Mesenchymal stem cell (in vitro differentiated cells and primary cell): ENCODE results near the gene DDAH1.

Experiments
- DNase-seq: peaks from one replicate; pipeline ENCODE4 v3.0.0-alpha.2; 2013
- H2AFZ ChIP-seq: one replicate; pipeline ENCODE4 v1.6.1; 2013; ENCODE audit warnings: low read depth, mild to moderate bottlenecking, control low read depth, inconsistent platforms, low read length, moderate library complexity
- H2AK5ac ChIP-seq: 2 replicates; pipeline ENCODE4 v1.6.1; 2013; ENCODE audit warnings: low read length, moderate library complexity, mild to moderate bottlenecking, inconsistent platforms; ENCODE audit not compliant: severe bottlenecking
- H2BK120ac ChIP-seq: one replicate; pipeline ENCODE4 v1.6.1; 2013; ENCODE audit warnings: low read depth, mild to moderate bottlenecking, inconsistent platforms, low read length, moderate library complexity
- H2BK12ac ChIP-seq, 2 experiments: one replicate each; pipeline ENCODE4 v1.6.1; 2013; ENCODE audit warnings: inconsistent platforms in 2 of 2, low read length in 2 of 2, mild to moderate bottlenecking in 2 of 2, moderate library complexity in 2 of 2, control low read depth in 1 of 2
- H2BK15ac ChIP-seq: one replicate; pipeline ENCODE4 v1.6.1; 2013; ENCODE audit warnings: mild to moderate bottlenecking, low read depth, inconsistent platforms; ENCODE audit not compliant: poor library complexity, severe bottlenecking
- H2BK5ac ChIP-seq: 2 replicates; pipeline ENCODE4 v1.6.1; 2013; ENCODE audit warnings: low read depth, mild to moderate bottlenecking, low read length, control low read depth, inconsistent platforms; ENCODE audit not compliant: poor library complexity, severe bottlenecking
- H3K14ac ChIP-seq, 2 experiments: one replicate each; pipeline ENCODE4 v1.6.1; 2013; ENCODE audit warnings: inconsistent platforms in 2 of 2, low read length in 2 of 2, control low read depth in 1 of 2, mild to moderate bottlenecking in 1 of 2, moderate library complexity in 1 of 2
- H3K18ac ChIP-seq, 2 experiments: one replicate each; pipeline ENCODE4 v1.6.1; 2013; ENCODE audit warnings: inconsistent platforms in 2 of 2, low read length in 2 of 2, control low read depth in 1 of 2, low read depth in 1 of 2, mild to moderate bottlenecking in 1 of 2
- H3K23ac ChIP-seq, 2 experiments: one replicate each; pipeline ENCODE4 v1.6.1; 2013; ENCODE audit warnings: inconsistent platforms in 2 of 2, low read length in 2 of 2, mild to moderate bottlenecking in 2 of 2, moderate library complexity in 2 of 2, control low read depth in 1 of 2
- H3K27ac ChIP-seq: 2 replicates; pipeline ENCODE4 v1.5.1; 2013; ENCODE audit warnings: mild to moderate bottlenecking, moderate library complexity, low read length, control low read depth, inconsistent platforms; ENCODE audit not compliant: poor library complexity, severe bottlenecking
- H3K27me3 ChIP-seq, 2 experiments: 2 replicates each; pipeline versions ENCODE4 v1.6.1 to v1.7.0; 2013; ENCODE audit warnings: low read length in 2 of 2, mild to moderate bottlenecking in 2 of 2, moderate library complexity in 2 of 2, control low read depth in 1 of 2, inconsistent platforms in 1 of 2; ENCODE audit not compliant: control insufficient read depth in 1 of 2, insufficient read depth in 1 of 2
- H3K36me3 ChIP-seq, 2 experiments: 2 replicates each; pipeline versions ENCODE4 v1.6.1 to v1.7.0; 2013; ENCODE audit warnings: low read length in 2 of 2, control low read depth in 1 of 2, inconsistent platforms in 1 of 2, low read depth in 1 of 2, mild to moderate bottlenecking in 1 of 2; ENCODE audit not compliant: insufficient read depth in 2 of 2, control insufficient read depth in 1 of 2
- H3K4ac ChIP-seq, 2 experiments: one replicate each; pipeline ENCODE4 v1.6.1; 2013; ENCODE audit warnings: inconsistent platforms in 2 of 2, low read length in 2 of 2, mild to moderate bottlenecking in 2 of 2, moderate library complexity in 2 of 2, control low read depth in 1 of 2, low read depth in 1 of 2
- H3K4me1 ChIP-seq: 2 replicates; pipeline ENCODE4 v1.6.1; 2013; ENCODE audit warnings: low read depth, low read length, control low read depth; ENCODE audit not compliant: control insufficient read depth, insufficient read depth
- H3K4me2 ChIP-seq: 2 replicates; pipeline ENCODE4 v1.6.1; 2013; ENCODE audit warnings: low read length, mild to moderate bottlenecking, inconsistent platforms; ENCODE audit not compliant: poor library complexity, severe bottlenecking
- H3K4me3 ChIP-seq, 2 experiments: 2 replicates each; pipeline versions ENCODE4 v1.5.1 to v1.7.0; 2013; ENCODE audit warnings: low read length in 2 of 2, mild to moderate bottlenecking in 2 of 2, control low read depth in 1 of 2, low read depth in 1 of 2; ENCODE audit not compliant: insufficient read depth in 1 of 2
- H3K79me1 ChIP-seq: replicated peaks from 2 replicates; pipeline ENCODE4 v1.6.1; 2013; ENCODE audit warnings: mild to moderate bottlenecking, control low read depth, low read length, inconsistent platforms; ENCODE audit not compliant: poor library complexity, severe bottlenecking
- H3K9ac ChIP-seq: 2 replicates; pipeline ENCODE4 v1.7.0; 2013; ENCODE audit warnings: mild to moderate bottlenecking, low read length, moderate library complexity
- H3K9me3 ChIP-seq: 2 replicates; pipeline ENCODE4 v1.7.0; 2013; ENCODE audit warnings: mild to moderate bottlenecking, low read length; ENCODE audit not compliant: control insufficient read depth
- H4K8ac ChIP-seq: one replicate; pipeline ENCODE4 v1.6.1; 2013; ENCODE audit warnings: inconsistent platforms, mild to moderate bottlenecking, low read length, moderate library complexity
- H4K91ac ChIP-seq: one replicate; pipeline ENCODE4 v1.6.1; 2013; ENCODE audit warnings: mild to moderate bottlenecking, low read length, inconsistent platforms
- WGBS: methylation state at CpG from one replicate; pipeline ENCODE4 v1.1.7; 2013; ENCODE audit warnings: mixed read lengths; 5-methylcytosine and 5-hydroxymethylcytosine counted together

Gene DDAH1

GRCh38 chr1:85379203-85380136 is 85.5 kb downstream of the DDAH1 start:
- Histone ChIP-seq H3K9me3 (peaks cover 22% of the 10 kb centered on the region), H3K4me1 (peaks cover 2% of the 10 kb centered on the region), H3K14ac (no peak overlapping the region), H3K27ac (no peak overlapping the region), H2AFZ (no peak overlapping the region), H3K79me1 (peaks cover 14% of the 10 kb centered on the region), H4K91ac (no peak overlapping the region), H3K36me3 (peaks cover 0 to 5% of the 10 kb centered on the region in 2 experiments), H3K23ac (no peak overlapping the region), H2AK5ac (no peak overlapping the region), H2BK5ac (no peak overlapping the region), H2BK120ac (no peak overlapping the region), H3K4ac (no peak overlapping the region), H2BK12ac (no peak overlapping the region), H3K9ac (no peak overlapping the region), H2BK15ac (no peak overlapping the region), H3K4me2 (no peak overlapping the region), H3K27me3 (no peaks in the 10 kb centered on the region), H4K8ac (no peak overlapping the region), H3K18ac (no peak overlapping the region), H3K4me3 (no peak overlapping the region)
- DNase-seq = peak; percentile 33
- 94% methylated on average over 3 of the region's 4 CpGs for WGBS

GRCh38 chr1:85378534-85378933 is 86.4 kb downstream of the DDAH1 start:
- Histone ChIP-seq H3K18ac (no peak overlapping the region), H3K36me3 (peaks cover 0 to 5% of the 10 kb centered on the region in 2 experiments), H2BK120ac (no peak overlapping the region), H2AK5ac (no peak overlapping the region), H3K4me2 (no peak overlapping the region), H3K79me1 (peaks cover 12% of the 10 kb centered on the region), H2BK15ac (no peak overlapping the region), H3K9ac (no peak overlapping the region), H4K8ac (no peak overlapping the region), H2BK12ac (no peak overlapping the region), H4K91ac (no peak overlapping the region), H3K4ac (no peak overlapping the region), H3K27me3 (no peaks in the 10 kb centered on the region), H3K27ac (no peak overlapping the region), H3K4me1 (peaks cover 2% of the 10 kb centered on the region), H3K4me3 (no peak overlapping the region), H2BK5ac (no peak overlapping the region), H3K9me3 (peaks cover 17% of the 10 kb centered on the region), H3K23ac (no peak overlapping the region), H3K14ac (no peak overlapping the region), H2AFZ (no peak overlapping the region)
- no peak for DNase-seq
- WGBS = 78% methylated on average over 2 of the region's 2 CpGs

GRCh38 chr1:85376356-85376755 is 88.6 kb downstream of the DDAH1 start:
- DNase-seq = no peak
- WGBS = 89% methylated on average over 1 of the region's 1 CpG
- no peak overlapping the region for H3K23ac ChIP-seq
- H4K91ac ChIP-seq = no peak overlapping the region
- H2BK15ac ChIP-seq = no peak overlapping the region
- H3K27ac ChIP-seq = no peak overlapping the region
- H3K79me1 ChIP-seq = peaks cover 9% of the 10 kb centered on the region
- no peak overlapping the region for H2BK5ac ChIP-seq
- no peak overlapping the region for H3K18ac ChIP-seq
- H3K4me1 ChIP-seq = peaks cover 2% of the 10 kb centered on the region
- no peaks in the 10 kb centered on the region for H3K36me3 ChIP-seq
- no peak overlapping the region for H2AFZ ChIP-seq
- H3K4ac ChIP-seq = no peak overlapping the region
- H3K27me3 ChIP-seq = no peaks in the 10 kb centered on the region
- H3K9ac ChIP-seq = no peak overlapping the region
- H2BK120ac ChIP-seq = no peak overlapping the region
- no peaks in the 10 kb centered on the region for H3K9me3 ChIP-seq
- H4K8ac ChIP-seq = no peak overlapping the region
- no peak overlapping the region for H2BK12ac ChIP-seq
- no peak overlapping the region for H2AK5ac ChIP-seq
- no peak overlapping the region for H3K4me2 ChIP-seq
- no peak overlapping the region for H3K14ac ChIP-seq
- H3K4me3 ChIP-seq = no peak overlapping the region

GRCh38 chr1:85375493-85375892 is 89.5 kb downstream of the DDAH1 start:
- Histone ChIP-seq H3K9ac (no peak overlapping the region), H3K36me3 (no peaks in the 10 kb centered on the region), H3K9me3 (no peaks in the 10 kb centered on the region), H3K79me1 (peaks cover 11% of the 10 kb centered on the region), H4K8ac (no peak overlapping the region), H4K91ac (no peak overlapping the region), H3K4ac (no peak overlapping the region), H3K14ac (no peak overlapping the region), H2BK5ac (no peak overlapping the region), H3K4me1 (peaks cover 2% of the 10 kb centered on the region), H2BK120ac (no peak overlapping the region), H3K27me3 (no peaks in the 10 kb centered on the region), H2BK12ac (no peak overlapping the region), H2AK5ac (no peak overlapping the region), H3K27ac (peak overlapping the region; percentile 71), H2AFZ (no peak overlapping the region), H3K4me2 (no peak overlapping the region), H3K4me3 (no peak overlapping the region), H3K18ac (no peak overlapping the region), H3K23ac (no peak overlapping the region), H2BK15ac (no peak overlapping the region)
- DNase-seq = no peak
- WGBS = 100% methylated on average over 2 of the region's 2 CpGs
